ENCODE data around the gene INPP5D. TPM values are rescaled to one million over a fixed set of nuclear protein-coding genes. Genes with fewer than 3 reads are reported as not detected.

Gene INPP5D
- total and polyA plus RNA-seq, 2 of the 8 experiments (the other 6 are each of a cell fraction or from before 2014, with no cell fraction given), result 4.5 to 7.1 TPM

DNA sequence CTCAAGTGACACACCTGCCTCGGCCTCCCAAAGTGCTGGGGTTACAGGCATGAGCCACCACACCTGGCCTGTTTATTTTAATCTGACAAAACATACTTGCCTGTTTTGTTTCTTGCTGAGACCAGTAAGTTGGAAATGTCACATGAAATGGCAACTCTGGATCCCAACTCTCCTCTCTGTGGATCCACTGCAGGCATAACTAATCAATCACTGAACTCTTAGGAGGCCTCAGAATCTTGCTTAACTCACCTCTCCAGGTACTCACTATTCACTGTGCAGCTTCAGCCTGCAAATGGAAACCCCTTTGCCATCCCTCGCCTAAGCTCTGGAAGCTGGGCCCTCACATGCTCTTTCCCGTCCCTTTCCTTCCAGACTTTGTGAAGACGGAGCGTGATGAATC lies 134.9 kb downstream of the INPP5D start (continued):
- TF ChIP-seq PHF8 (conservative IDR thresholded peaks at IDR 0.05; ENCODE audit: low read depth, low read length), result no peak
- TF ChIP-seq, protein P1, sequence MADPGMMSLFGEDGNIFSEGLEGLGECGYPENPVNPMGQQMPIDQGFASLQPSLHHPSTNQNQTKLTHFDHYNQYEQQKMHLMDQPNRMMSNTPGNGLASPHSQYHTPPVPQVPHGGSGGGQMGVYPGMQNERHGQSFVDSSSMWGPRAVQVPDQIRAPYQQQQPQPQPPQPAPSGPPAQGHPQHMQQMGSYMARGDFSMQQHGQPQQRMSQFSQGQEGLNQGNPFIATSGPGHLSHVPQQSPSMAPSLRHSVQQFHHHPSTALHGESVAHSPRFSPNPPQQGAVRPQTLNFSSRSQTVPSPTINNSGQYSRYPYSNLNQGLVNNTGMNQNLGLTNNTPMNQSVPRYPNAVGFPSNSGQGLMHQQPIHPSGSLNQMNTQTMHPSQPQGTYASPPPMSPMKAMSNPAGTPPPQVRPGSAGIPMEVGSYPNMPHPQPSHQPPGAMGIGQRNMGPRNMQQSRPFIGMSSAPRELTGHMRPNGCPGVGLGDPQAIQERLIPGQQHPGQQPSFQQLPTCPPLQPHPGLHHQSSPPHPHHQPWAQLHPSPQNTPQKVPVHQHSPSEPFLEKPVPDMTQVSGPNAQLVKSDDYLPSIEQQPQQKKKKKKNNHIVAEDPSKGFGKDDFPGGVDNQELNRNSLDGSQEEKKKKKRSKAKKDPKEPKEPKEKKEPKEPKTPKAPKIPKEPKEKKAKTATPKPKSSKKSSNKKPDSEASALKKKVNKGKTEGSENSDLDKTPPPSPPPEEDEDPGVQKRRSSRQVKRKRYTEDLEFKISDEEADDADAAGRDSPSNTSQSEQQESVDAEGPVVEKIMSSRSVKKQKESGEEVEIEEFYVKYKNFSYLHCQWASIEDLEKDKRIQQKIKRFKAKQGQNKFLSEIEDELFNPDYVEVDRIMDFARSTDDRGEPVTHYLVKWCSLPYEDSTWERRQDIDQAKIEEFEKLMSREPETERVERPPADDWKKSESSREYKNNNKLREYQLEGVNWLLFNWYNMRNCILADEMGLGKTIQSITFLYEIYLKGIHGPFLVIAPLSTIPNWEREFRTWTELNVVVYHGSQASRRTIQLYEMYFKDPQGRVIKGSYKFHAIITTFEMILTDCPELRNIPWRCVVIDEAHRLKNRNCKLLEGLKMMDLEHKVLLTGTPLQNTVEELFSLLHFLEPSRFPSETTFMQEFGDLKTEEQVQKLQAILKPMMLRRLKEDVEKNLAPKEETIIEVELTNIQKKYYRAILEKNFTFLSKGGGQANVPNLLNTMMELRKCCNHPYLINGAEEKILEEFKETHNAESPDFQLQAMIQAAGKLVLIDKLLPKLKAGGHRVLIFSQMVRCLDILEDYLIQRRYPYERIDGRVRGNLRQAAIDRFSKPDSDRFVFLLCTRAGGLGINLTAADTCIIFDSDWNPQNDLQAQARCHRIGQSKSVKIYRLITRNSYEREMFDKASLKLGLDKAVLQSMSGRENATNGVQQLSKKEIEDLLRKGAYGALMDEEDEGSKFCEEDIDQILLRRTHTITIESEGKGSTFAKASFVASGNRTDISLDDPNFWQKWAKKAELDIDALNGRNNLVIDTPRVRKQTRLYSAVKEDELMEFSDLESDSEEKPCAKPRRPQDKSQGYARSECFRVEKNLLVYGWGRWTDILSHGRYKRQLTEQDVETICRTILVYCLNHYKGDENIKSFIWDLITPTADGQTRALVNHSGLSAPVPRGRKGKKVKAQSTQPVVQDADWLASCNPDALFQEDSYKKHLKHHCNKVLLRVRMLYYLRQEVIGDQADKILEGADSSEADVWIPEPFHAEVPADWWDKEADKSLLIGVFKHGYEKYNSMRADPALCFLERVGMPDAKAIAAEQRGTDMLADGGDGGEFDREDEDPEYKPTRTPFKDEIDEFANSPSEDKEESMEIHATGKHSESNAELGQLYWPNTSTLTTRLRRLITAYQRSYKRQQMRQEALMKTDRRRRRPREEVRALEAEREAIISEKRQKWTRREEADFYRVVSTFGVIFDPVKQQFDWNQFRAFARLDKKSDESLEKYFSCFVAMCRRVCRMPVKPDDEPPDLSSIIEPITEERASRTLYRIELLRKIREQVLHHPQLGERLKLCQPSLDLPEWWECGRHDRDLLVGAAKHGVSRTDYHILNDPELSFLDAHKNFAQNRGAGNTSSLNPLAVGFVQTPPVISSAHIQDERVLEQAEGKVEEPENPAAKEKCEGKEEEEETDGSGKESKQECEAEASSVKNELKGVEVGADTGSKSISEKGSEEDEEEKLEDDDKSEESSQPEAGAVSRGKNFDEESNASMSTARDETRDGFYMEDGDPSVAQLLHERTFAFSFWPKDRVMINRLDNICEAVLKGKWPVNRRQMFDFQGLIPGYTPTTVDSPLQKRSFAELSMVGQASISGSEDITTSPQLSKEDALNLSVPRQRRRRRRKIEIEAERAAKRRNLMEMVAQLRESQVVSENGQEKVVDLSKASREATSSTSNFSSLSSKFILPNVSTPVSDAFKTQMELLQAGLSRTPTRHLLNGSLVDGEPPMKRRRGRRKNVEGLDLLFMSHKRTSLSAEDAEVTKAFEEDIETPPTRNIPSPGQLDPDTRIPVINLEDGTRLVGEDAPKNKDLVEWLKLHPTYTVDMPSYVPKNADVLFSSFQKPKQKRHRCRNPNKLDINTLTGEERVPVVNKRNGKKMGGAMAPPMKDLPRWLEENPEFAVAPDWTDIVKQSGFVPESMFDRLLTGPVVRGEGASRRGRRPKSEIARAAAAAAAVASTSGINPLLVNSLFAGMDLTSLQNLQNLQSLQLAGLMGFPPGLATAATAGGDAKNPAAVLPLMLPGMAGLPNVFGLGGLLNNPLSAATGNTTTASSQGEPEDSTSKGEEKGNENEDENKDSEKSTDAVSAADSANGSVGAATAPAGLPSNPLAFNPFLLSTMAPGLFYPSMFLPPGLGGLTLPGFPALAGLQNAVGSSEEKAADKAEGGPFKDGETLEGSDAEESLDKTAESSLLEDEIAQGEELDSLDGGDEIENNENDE (IDR thresholded peaks at IDR 0.05; ENCODE audit: insufficient replicate concordance, low read length), result no peak
- TF ChIP-seq FOSL1 (IDR thresholded peaks at IDR 0.05; ENCODE audit: insufficient read depth, low read depth, low read length), result no peak
- TF ChIP-seq KDM1A (IDR thresholded peaks at IDR 0.05; ENCODE audit: borderline replicate concordance, low read length), result no peak
- TF ChIP-seq CTBP2 (IDR thresholded peaks at IDR 0.05; ENCODE audit: borderline replicate concordance, insufficient read depth, insufficient read length, low read length), result no peak

All from H1 (cell line).